GM19023 (cell line): ENCODE results near the gene ARPC4.
A peak's percentile ranks its signal among the peaks of the same experiment; 100 is the strongest.

Experiments used
- ATAC-seq: cut with Tn5 transposase; IDR thresholded peaks from one replicate; pipeline ENCODE4 v1.9.1; 2021; ENCODE audit warnings: mild to moderate bottlenecking, moderate library complexity; ENCODE audit not compliant: unreplicated experiment

Gene ARPC4

GRCh38 chr3:9792405-9793160 lies at the start of gene ARPC4, which contains the start of gene TADA3:
Gene ARPC4 (plus strand): TSS chr3:9793082. CDS start chr3:9793122, 40 bp downstream.
Gene TADA3 (minus strand): TSS chr3:9792473. CDS start chr3:9791466, 1,007 bp downstream.
- peak; percentile 82 for ATAC-seq

GRCh38 chr3:9743548-9743947 lies 49.3 kb upstream of the ARPC4 start:
- no peak for ATAC-seq

GRCh38 chr3:9744162-9744561 lies 48.7 kb upstream of the ARPC4 start:
- ATAC-seq: no peak

- ATAC-seq: no peak
Measured at GRCh38 chr3:9745521-9745920, 47.4 kb upstream of the ARPC4 start.

GRCh38 chr3:9746330-9746729 lies 46.6 kb upstream of the ARPC4 start:
- ATAC-seq: no peak

GRCh38 chr3:9747267-9747666 lies 45.6 kb upstream of the ARPC4 start:
- ATAC-seq: no peak

GRCh38 chr3:9748031-9748430 lies 44.9 kb upstream of the ARPC4 start:
- ATAC-seq: no peak

- ATAC-seq: no peak
Measured at GRCh38 chr3:9749296-9749644, 43.6 kb upstream of the ARPC4 start.

- ATAC-seq: peak; percentile 94
Measured at GRCh38 chr3:9749645-9750555, 43.0 kb upstream of the ARPC4 start, which contains the start of gene OGG1. Gene OGG1 (plus strand): TSS chr3:9749952. CDS start chr3:9750287, 335 bp downstream.

- ATAC-seq: no peak
Measured at GRCh38 chr3:9750556-9751411, 42.1 kb upstream of the ARPC4 start.

- no peak for ATAC-seq
Measured at GRCh38 chr3:9754678-9755077, 38.2 kb upstream of the ARPC4 start.

GRCh38 chr3:9757427-9757826 lies 35.5 kb upstream of the ARPC4 start:
- no peak for ATAC-seq

GRCh38 chr3:9760779-9761505 lies 31.9 kb upstream of the ARPC4 start:
- no peak for ATAC-seq

- no peak for ATAC-seq
Measured at GRCh38 chr3:9761919-9762318, 31.0 kb upstream of the ARPC4 start.

GRCh38 chr3:9762871-9763270 lies 30.0 kb upstream of the ARPC4 start:
- no peak for ATAC-seq

- ATAC-seq: no peak
Measured at GRCh38 chr3:9765865-9766264, 27.0 kb upstream of the ARPC4 start.

- ATAC-seq: no peak
Measured at GRCh38 chr3:9767418-9767817, 25.5 kb upstream of the ARPC4 start.

- no peak for ATAC-seq
Measured at GRCh38 chr3:9768141-9768775, 24.6 kb upstream of the ARPC4 start.

GRCh38 chr3:9769012-9769411 lies 23.9 kb upstream of the ARPC4 start:
- ATAC-seq: no peak
